H1 (cell line): Measurements from ENCODE around the gene ACAP3. TPM values are rescaled to one million over a fixed set of nuclear protein-coding genes. Genes with fewer than 3 reads are reported as not detected.

Experiments used
- CTCF ChIA-PET: fragments of 300-600 bp; sonication (Branson Sonifier 250); formaldehyde crosslinking; loops from one replicate; lab custom pipeline; 2021; ENCODE audit not compliant: partially characterized antibody; lab: Charles Lee
- POLR2A ChIA-PET: fragments of 300-600 bp; sonication (Branson Sonifier 250); formaldehyde crosslinking; loops from one replicate; lab custom pipeline; 2021; ENCODE audit warnings: inconsistent platforms; ENCODE audit not compliant: partially characterized antibody; lab: Charles Lee
- DNase-seq, 2 experiments: peaks; one replicate each; pipeline versions ENCODE4 v3.0.0 to v3.0.0-alpha.2; 2010 to 2022; ENCODE audit warnings: low spot score in 2 of 2, low read depth in 1 of 2, mixed read lengths in 1 of 2
- FAIRE-seq: peaks from 2 replicates; lab custom pipeline; 2011; peaks lifted over from hg19 to GRCh38; lab: Jason Lieb, UNC
- H2AFZ ChIP-seq: 2 replicates; pipeline ENCODE4 v1.8.1; 2012; ENCODE audit warnings: low read length, inconsistent platforms
- H2AK5ac ChIP-seq: 2 replicates; pipeline ENCODE4 v1.6.1; 2013; ENCODE audit warnings: low read depth, low read length
- H2BK120ac ChIP-seq: replicated peaks from 2 replicates; pipeline ENCODE3; 2013; ENCODE audit warnings: low read depth, low read length, inconsistent platforms
- H2BK12ac ChIP-seq: 2 replicates; pipeline ENCODE4 v1.6.1; 2013; ENCODE audit warnings: low read depth, low read length
- H2BK15ac ChIP-seq: 2 replicates; pipeline ENCODE4 v1.6.1; 2013; ENCODE audit warnings: low read length
- H2BK20ac ChIP-seq: 2 replicates; pipeline ENCODE4 v1.6.1; 2013; ENCODE audit warnings: low read length
- H2BK5ac ChIP-seq: 2 replicates; pipeline ENCODE4 v1.6.1; 2013; ENCODE audit warnings: low read depth, low read length
- H3K14ac ChIP-seq: 2 replicates; pipeline ENCODE4 v1.6.1; 2013; ENCODE audit warnings: inconsistent platforms; ENCODE audit not compliant: insufficient read length
- H3K18ac ChIP-seq: 2 replicates; pipeline ENCODE4 v1.6.1; 2013; ENCODE audit warnings: low read length; ENCODE audit errors: extremely low read depth
- H3K23ac ChIP-seq: 2 replicates; pipeline ENCODE4 v1.6.1; 2013; ENCODE audit warnings: inconsistent platforms; ENCODE audit not compliant: insufficient read length
- H3K23me2 ChIP-seq: 2 replicates; pipeline ENCODE4 v1.6.1; 2013; ENCODE audit warnings: low read depth, low read length
- H3K27ac ChIP-seq: 2 replicates; pipeline ENCODE4 v1.6.1; 2011; ENCODE audit warnings: low read depth, low read length, inconsistent platforms
- H3K27me3 ChIP-seq, 4 experiments: replicated peaks in 1 of 4; 1 replicate in 1 of 4; 2 replicates in 3 of 4; pipeline versions ENCODE4 v1.6.1 to v1.8.1; 2011 to 2013; ENCODE audit warnings: low read length in 3 of 4, mild to moderate bottlenecking in 3 of 4, inconsistent platforms in 2 of 4, mixed read lengths in 2 of 4, moderate library complexity in 1 of 4; ENCODE audit not compliant: control insufficient read depth in 3 of 4, insufficient read depth in 3 of 4; ENCODE audit errors: extremely low read depth in 1 of 4
- H3K36me3 ChIP-seq, 4 experiments: 2 replicates each; pipeline versions ENCODE4 v1.6.1 to v1.8.1; 2011 to 2013; ENCODE audit warnings: mild to moderate bottlenecking in 4 of 4, low read length in 3 of 4, moderate library complexity in 2 of 4, control low read depth in 1 of 4, inconsistent platforms in 1 of 4; ENCODE audit not compliant: insufficient read depth in 4 of 4, control insufficient read depth in 2 of 4
- H3K4ac ChIP-seq: replicated peaks from 2 replicates; pipeline ENCODE3; 2013; ENCODE audit warnings: low read length, low read depth, mixed read lengths, inconsistent platforms; ENCODE audit not compliant: insufficient read length
- H3K4me1 ChIP-seq, 4 experiments: replicated peaks in 1 of 4; 1 replicate in 1 of 4; 2 replicates in 3 of 4; pipeline versions ENCODE4 v1.6.1 to v1.8.1; 2011 to 2013; ENCODE audit warnings: low read length in 3 of 4, inconsistent platforms in 2 of 4, mixed read lengths in 1 of 4; ENCODE audit not compliant: insufficient read depth in 4 of 4, control insufficient read depth in 3 of 4
- H3K4me2 ChIP-seq, 2 experiments: 2 replicates each; pipeline versions ENCODE4 v1.6.1 to v1.8.1; 2011 to 2013; ENCODE audit warnings: low read depth in 2 of 2, low read length in 2 of 2, control low read depth in 1 of 2, inconsistent platforms in 1 of 2, mild to moderate bottlenecking in 1 of 2; ENCODE audit not compliant: insufficient read depth in 1 of 2
- H3K4me3 ChIP-seq, 4 experiments: fragments of 200-600, 300-600 bp in 1 of 4; sonication (generic), shearing (Covaris generic), sonication (Bioruptor Twin) in 1 of 4; 2 replicates each; pipeline versions ENCODE4 v1.5.1 to v1.8.1; 2011 to 2016; ENCODE audit warnings: low read length in 4 of 4, low read depth in 3 of 4, control low read depth in 2 of 4, inconsistent platforms in 2 of 4, mild to moderate bottlenecking in 2 of 4, mixed read lengths in 1 of 4, moderate library complexity in 1 of 4; ENCODE audit not compliant: insufficient read depth in 2 of 4; ENCODE audit errors: extremely low read depth in 1 of 4
- H3K56ac ChIP-seq: replicated peaks from 2 replicates; pipeline ENCODE3; 2013; ENCODE audit warnings: low read depth, mild to moderate bottlenecking, mixed read lengths, low read length, inconsistent platforms; ENCODE audit not compliant: insufficient read length
- H3K79me1 ChIP-seq: 2 replicates; pipeline ENCODE4 v1.6.1; 2013; ENCODE audit warnings: low read depth, low read length, control low read depth
- H3K79me2 ChIP-seq, 2 experiments: 2 replicates each; pipeline versions ENCODE4 v1.6.1 to v1.8.1; 2012 to 2013; ENCODE audit warnings: low read length in 2 of 2, mild to moderate bottlenecking in 2 of 2, inconsistent platforms in 1 of 2; ENCODE audit not compliant: insufficient read depth in 2 of 2, control insufficient read depth in 1 of 2
- H3K9ac ChIP-seq, 4 experiments: replicated peaks in 1 of 4; 1 replicate in 1 of 4; 2 replicates in 3 of 4; pipeline versions ENCODE4 v1.6.1 to v1.8.1; 2011 to 2013; ENCODE audit warnings: low read depth in 3 of 4, low read length in 3 of 4, control low read depth in 2 of 4, mild to moderate bottlenecking in 2 of 4, moderate library complexity in 2 of 4, inconsistent platforms in 1 of 4; ENCODE audit errors: extremely low read depth in 1 of 4
- H3K9me3 ChIP-seq, 2 experiments: 2 replicates each; pipeline versions ENCODE4 v1.6.1 to v1.8.1; 2012 to 2013; ENCODE audit warnings: mild to moderate bottlenecking in 2 of 2, moderate library complexity in 2 of 2, control low read depth in 1 of 2, inconsistent platforms in 1 of 2, low read depth in 1 of 2, low read length in 1 of 2, mixed read lengths in 1 of 2; ENCODE audit not compliant: insufficient read depth in 2 of 2
- H4K20me1 ChIP-seq, 2 experiments: replicated peaks in 1 of 2; 2 replicates each; pipeline versions ENCODE3 to v1.8.1; 2011 to 2013; ENCODE audit warnings: inconsistent platforms in 2 of 2, low read length in 2 of 2, mild to moderate bottlenecking in 1 of 2; ENCODE audit not compliant: insufficient read depth in 2 of 2, control insufficient read depth in 1 of 2
- H4K5ac ChIP-seq: 2 replicates; pipeline ENCODE4 v1.6.1; 2013; ENCODE audit warnings: low read length, low read depth, mixed read lengths, inconsistent platforms; ENCODE audit not compliant: insufficient read length
- H4K8ac ChIP-seq: 2 replicates; pipeline ENCODE4 v1.8.0; 2013; ENCODE audit warnings: mild to moderate bottlenecking, moderate library complexity, low read length, inconsistent platforms; ENCODE audit not compliant: insufficient read depth; ENCODE audit errors: extremely low read depth
- H4K91ac ChIP-seq: replicated peaks from 2 replicates; pipeline ENCODE3; 2013; ENCODE audit warnings: low read length, mixed read lengths, inconsistent platforms; ENCODE audit not compliant: insufficient read length
- POLR2A ChIP-seq, 2 experiments: IDR thresholded peaks; 1 replicate in 1 of 2; 2 replicates in 1 of 2; pipeline ENCODE4 v1.6.1; 2011; ENCODE audit warnings: low read depth in 2 of 2, low read length in 2 of 2, mild to moderate bottlenecking in 2 of 2; ENCODE audit errors: control extremely low read depth in 1 of 2
- WGBS, 2 experiments: shearing (Covaris generic) in 1 of 2; methylation state at CpG; one replicate each; pipeline versions ENCODE4 v1.1.6 to v1.1.7; 2013 to 2015; ENCODE audit warnings: low lambda C conversion rate in 2 of 2, mixed read lengths in 2 of 2, inconsistent platforms in 1 of 2, low coverage in 1 of 2, missing lambda C conversion rate in 1 of 2; ENCODE audit not compliant: insufficient replicate concordance in 2 of 2, insufficient coverage in 1 of 2, insufficient read length in 1 of 2; ENCODE audit errors: extremely low coverage in 1 of 2, missing lambda C conversion rate in 1 of 2; 5-methylcytosine and 5-hydroxymethylcytosine counted together
- polyA plus RNA-seq, 7 experiments: library from polyadenylated mRNA; depleted of rRNA in 3 of 7; stranded (reverse) in 5 of 7; unstranded in 2 of 7; fragments of >200 nt in 5 of 7; fragments of 200-250 nt in 2 of 7; gene quantifications; 1 replicate in 5 of 7; 2 replicates in 1 of 7; 4 replicates in 1 of 7; pipeline versions ENCODE4 v1.2.1 to v1.2.3, GENCODE V29; 2011 to 2013; ENCODE audit warnings: missing spikeins in 2 of 7, mixed read lengths in 2 of 7
- total RNA-seq: library from RNA; stranded (reverse); fragmentation: NEBNext Ultra II Directional; extraction: Animal tissue kit (Norgen Biotek cat#: 25700); gene quantifications from 2 replicates; pipeline ENCODE4 v1.2.1, GENCODE V29; 2021
- TF ChIP-seq, protein P1 (sequence below): IDR thresholded peaks from 2 replicates; pipeline ENCODE4 v1.6.1; 2012; ENCODE audit warnings: inconsistent platforms

Gene ACAP3
- total and polyA plus RNA-seq, 2 of the 8 experiments (the other 6 are each of a cell fraction or from before 2014, with no cell fraction given), result 14.8 to 28.3 TPM

- no peak overlapping the region for H2BK120ac ChIP-seq
- POLR2A ChIA-PET, result interaction anchor here (1.0 to 2.0 kb wide), 6 partner anchors 9 to 169 kb away, joined by 3 to 8 read pairs (median 3); partner anchors contain the start of genes B3GALT6, SDF4 and UBE2J2
- no peak overlapping the region for H4K5ac ChIP-seq
- peak overlapping the region; percentile 60; the same call in 1 of the 2 replicates for H2BK5ac ChIP-seq
- H3K27me3 ChIP-seq, result peaks cover 2 to 16% (median 10%) of the 10 kb centered on the region in 4 experiments; a peak in 6 of 7 replicates
- no peak overlapping the region for H2AK5ac ChIP-seq
- H3K36me3 ChIP-seq, result peaks cover 0 to 25% (median 10%) of the 10 kb centered on the region in 4 experiments; a peak in 6 of 8 replicates
- 92% methylated on average over 16 of the region's 16 CpGs; no CpG with 5 or more reads in 1 of the 2 experiments for WGBS, 2 experiments
- no peak overlapping the region for H3K18ac ChIP-seq
- H3K4me1 ChIP-seq, result peaks cover 0 to 8% (median under 1%) of the 10 kb centered on the region in 4 experiments; a peak in 5 of 7 replicates
- no peak for FAIRE-seq
- no peak overlapping the region for H3K9ac ChIP-seq
- H3K79me1 ChIP-seq, result no peaks in the 10 kb centered on the region
- H2BK15ac ChIP-seq, result no peak overlapping the region
- H3K79me2 ChIP-seq, result no peaks in the 10 kb centered on the region; a peak in 1 of 4 replicates
- no peak overlapping the region for H3K27ac ChIP-seq
- peaks cover 1 to 16% of the 10 kb centered on the region in 2 experiments for H4K20me1 ChIP-seq
- TF ChIP-seq, protein P1, sequence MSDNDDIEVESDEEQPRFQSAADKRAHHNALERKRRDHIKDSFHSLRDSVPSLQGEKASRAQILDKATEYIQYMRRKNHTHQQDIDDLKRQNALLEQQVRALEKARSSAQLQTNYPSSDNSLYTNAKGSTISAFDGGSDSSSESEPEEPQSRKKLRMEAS, result peak; percentile 30; the same call in 1 of the 2 replicates
- no peak for TF ChIP-seq POLR2A (IDR thresholded peaks at IDR 0.05; ENCODE audit: control extremely low read depth in 1 of 2, low read depth in 2 of 2, low read length in 2 of 2)
- peak overlapping the region; percentile 78 for H3K4ac ChIP-seq
- CTCF ChIA-PET, result interaction anchor here (0.9 to 3.1 kb wide), 18 partner anchors 10 to 266 kb away, joined by 3 to 39 read pairs (median 4); no protein-coding TSS in a partner anchor
- H3K14ac ChIP-seq, result no peak overlapping the region
- H3K56ac ChIP-seq, result no peak overlapping the region
- H3K9me3 ChIP-seq, result no peaks in the 10 kb centered on the region
- no peak overlapping the region for H3K4me3 ChIP-seq
- no peaks in the 10 kb centered on the region; the same call in 1 of the 2 replicates for H3K23me2 ChIP-seq
- no peak for DNase-seq
- H2BK12ac ChIP-seq, result no peak overlapping the region
- H4K91ac ChIP-seq, result peak overlapping the region; percentile 34
- H3K23ac ChIP-seq, result no peak overlapping the region
- no peak overlapping the region for H3K4me2 ChIP-seq
- no peak overlapping the region for H2BK20ac ChIP-seq
- no peak overlapping the region for H4K8ac ChIP-seq
- no peak overlapping the region for H2AFZ ChIP-seq
Observed at GRCh38 chr1:1250786-1251284, 56.9 kb downstream of the ACAP3 start.
